Ramos (cell line): ENCODE measurements around the gene ABAT.

Experiments used
- in situ Hi-C: fragments of 300-500 bp; cut with MboI; formaldehyde crosslinking; loops from one replicate; pipeline ENCODE4 v1.14.3; 2022; ENCODE audit warnings: low sequenced_read_pairs; ENCODE audit not compliant: unreplicated experiment

ABAT gene

GRCh38 chr16:8674413-8675022 lies at the start of gene ABAT:
TSS of gene ABAT (plus strand) at chr16:8674617. CDS start at chr16:8735740, 61,123 bp downstream.
- in situ Hi-C loops: loop anchor here (25.0 kb wide), 2 partner anchors 338 to 463 kb away; no protein-coding TSS in a partner anchor

GRCh38 chr16:8625491-8626087 lies 48.8 kb upstream of the ABAT start:
- in situ Hi-C loops: no loop called here

GRCh38 chr16:8626946-8627345 lies 47.5 kb upstream of the ABAT start:
- in situ Hi-C loops: no loop called here

GRCh38 chr16:8627456-8627855 lies 47.0 kb upstream of the ABAT start:
- in situ Hi-C loops: no loop called here

- in situ Hi-C loops: no loop called here
These were observed 45.3 kb upstream of the ABAT start for GRCh38 chr16:8628981-8629725.

GRCh38 chr16:8630255-8630953 lies 44.0 kb upstream of the ABAT start:
- in situ Hi-C loops: no loop called here

- in situ Hi-C loops: no loop called here
These were observed 43.0 kb upstream of the ABAT start for GRCh38 chr16:8631373-8631772.

GRCh38 chr16:8631818-8632465 lies 42.5 kb upstream of the ABAT start:
- in situ Hi-C loops: no loop called here

- in situ Hi-C loops: no loop called here
These were observed 41.7 kb upstream of the ABAT start for GRCh38 chr16:8632675-8633182.

- in situ Hi-C loops: no loop called here
These were observed 39.3 kb upstream of the ABAT start for GRCh38 chr16:8634991-8635736.

GRCh38 chr16:8639694-8640093 lies 34.7 kb upstream of the ABAT start:
- in situ Hi-C loops: no loop called here

GRCh38 chr16:8641671-8642070 lies 32.7 kb upstream of the ABAT start:
- in situ Hi-C loops: no loop called here

GRCh38 chr16:8642146-8642545 lies 32.3 kb upstream of the ABAT start:
- in situ Hi-C loops: no loop called here

GRCh38 chr16:8644211-8645140 lies 29.9 kb upstream of the ABAT start:
- in situ Hi-C loops: no loop called here

- in situ Hi-C loops: no loop called here
These were observed 29.3 kb upstream of the ABAT start for GRCh38 chr16:8645141-8645521.

GRCh38 chr16:8645831-8646230 lies 28.6 kb upstream of the ABAT start:
- in situ Hi-C loops: no loop called here

- in situ Hi-C loops: no loop called here
These were observed 27.9 kb upstream of the ABAT start for GRCh38 chr16:8646326-8647053.
